ENCODE measurements around the gene PIGU.
A peak's percentile ranks its signal among the peaks of the same experiment; 100 is the strongest.

PIGU gene

DNA sequence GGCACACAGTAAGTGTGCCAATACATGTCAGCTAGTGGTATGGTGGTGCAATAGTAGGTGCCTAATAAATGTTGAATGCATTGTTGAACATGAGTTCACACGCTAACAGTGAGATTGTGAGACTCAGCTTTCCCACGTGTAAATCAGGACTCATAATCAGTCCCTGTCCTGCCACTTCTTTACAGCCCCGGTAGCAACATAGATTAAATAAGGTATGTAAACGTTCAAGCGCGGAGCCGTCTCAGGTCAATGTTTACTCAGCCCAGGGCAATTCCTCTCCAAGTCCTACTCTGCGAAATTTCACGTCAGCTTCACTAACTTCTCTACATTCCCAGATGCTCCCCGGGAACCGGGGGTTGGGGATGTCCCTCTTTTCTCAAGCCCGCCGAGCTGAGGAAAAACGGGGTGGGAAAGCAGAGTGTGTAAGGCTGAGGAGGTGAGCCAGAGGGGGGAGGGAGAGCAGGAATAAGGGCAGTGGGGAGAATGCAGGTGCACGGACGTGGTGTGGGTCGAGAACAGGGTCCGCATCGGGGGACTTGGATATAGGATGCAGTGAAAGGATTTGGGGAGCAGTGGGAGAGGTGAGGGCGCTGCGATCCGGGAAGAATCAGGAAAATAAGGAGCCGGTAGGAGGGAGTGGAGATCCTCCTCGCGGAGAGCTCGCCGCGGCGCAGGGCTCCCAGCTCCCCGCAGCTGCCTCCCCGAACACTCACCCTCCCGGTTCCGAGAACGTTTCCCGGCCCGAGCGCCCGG, 26.7 kb upstream of the PIGU start:
- TF ChIP-seq, protein P1, sequence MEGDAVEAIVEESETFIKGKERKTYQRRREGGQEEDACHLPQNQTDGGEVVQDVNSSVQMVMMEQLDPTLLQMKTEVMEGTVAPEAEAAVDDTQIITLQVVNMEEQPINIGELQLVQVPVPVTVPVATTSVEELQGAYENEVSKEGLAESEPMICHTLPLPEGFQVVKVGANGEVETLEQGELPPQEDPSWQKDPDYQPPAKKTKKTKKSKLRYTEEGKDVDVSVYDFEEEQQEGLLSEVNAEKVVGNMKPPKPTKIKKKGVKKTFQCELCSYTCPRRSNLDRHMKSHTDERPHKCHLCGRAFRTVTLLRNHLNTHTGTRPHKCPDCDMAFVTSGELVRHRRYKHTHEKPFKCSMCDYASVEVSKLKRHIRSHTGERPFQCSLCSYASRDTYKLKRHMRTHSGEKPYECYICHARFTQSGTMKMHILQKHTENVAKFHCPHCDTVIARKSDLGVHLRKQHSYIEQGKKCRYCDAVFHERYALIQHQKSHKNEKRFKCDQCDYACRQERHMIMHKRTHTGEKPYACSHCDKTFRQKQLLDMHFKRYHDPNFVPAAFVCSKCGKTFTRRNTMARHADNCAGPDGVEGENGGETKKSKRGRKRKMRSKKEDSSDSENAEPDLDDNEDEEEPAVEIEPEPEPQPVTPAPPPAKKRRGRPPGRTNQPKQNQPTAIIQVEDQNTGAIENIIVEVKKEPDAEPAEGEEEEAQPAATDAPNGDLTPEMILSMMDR (conservative IDR thresholded peaks at IDR 0.05; ENCODE audit: low read depth) = no peak
- no peak for DNase-seq (ENCODE audit: low spot score)
- peak overlapping the region; percentile 89 for H3K27ac ChIP-seq
- POLR2A ChIA-PET (ENCODE audit: low non-redundant PET) = no interaction called here
- CTCF ChIA-PET = interaction anchor here (0.6 to 2.2 kb wide), 5 partner anchors 23 to 586 kb away, joined by 3 to 8 read pairs (median 3); no protein-coding TSS in a partner anchor

DNA sequence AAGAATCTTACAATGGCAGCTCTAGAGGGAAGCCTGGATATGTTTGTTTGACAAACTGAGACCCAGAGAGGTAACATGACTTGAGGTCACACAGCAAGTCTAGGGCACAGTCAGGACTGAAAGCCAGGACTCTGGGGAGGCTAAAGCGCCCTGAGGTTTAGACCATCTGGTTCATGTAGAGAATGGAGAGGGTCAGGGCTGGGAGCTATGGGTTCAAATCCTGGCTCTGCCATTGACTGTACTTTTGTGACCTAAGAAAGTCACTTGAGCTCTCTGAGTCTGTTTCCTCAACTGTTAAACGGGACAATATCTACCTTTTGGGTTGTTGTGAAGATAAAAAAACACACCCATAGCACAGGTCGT, 26.1 kb upstream of the PIGU start:
- ChIA-PET POLR2A (ENCODE audit: low non-redundant PET) (no interaction called here), CTCF (interaction anchor here (0.6 to 2.2 kb wide), 3 partner anchors 143 to 586 kb away, joined by 3 to 8 read pairs (median 5); no protein-coding TSS in a partner anchor)
- DNase-seq (ENCODE audit: low spot score) = no peak
- TF ChIP-seq, protein P1 (conservative IDR thresholded peaks at IDR 0.05; ENCODE audit: low read depth) = no peak
- H3K27ac ChIP-seq = no peak overlapping the region

DNA sequence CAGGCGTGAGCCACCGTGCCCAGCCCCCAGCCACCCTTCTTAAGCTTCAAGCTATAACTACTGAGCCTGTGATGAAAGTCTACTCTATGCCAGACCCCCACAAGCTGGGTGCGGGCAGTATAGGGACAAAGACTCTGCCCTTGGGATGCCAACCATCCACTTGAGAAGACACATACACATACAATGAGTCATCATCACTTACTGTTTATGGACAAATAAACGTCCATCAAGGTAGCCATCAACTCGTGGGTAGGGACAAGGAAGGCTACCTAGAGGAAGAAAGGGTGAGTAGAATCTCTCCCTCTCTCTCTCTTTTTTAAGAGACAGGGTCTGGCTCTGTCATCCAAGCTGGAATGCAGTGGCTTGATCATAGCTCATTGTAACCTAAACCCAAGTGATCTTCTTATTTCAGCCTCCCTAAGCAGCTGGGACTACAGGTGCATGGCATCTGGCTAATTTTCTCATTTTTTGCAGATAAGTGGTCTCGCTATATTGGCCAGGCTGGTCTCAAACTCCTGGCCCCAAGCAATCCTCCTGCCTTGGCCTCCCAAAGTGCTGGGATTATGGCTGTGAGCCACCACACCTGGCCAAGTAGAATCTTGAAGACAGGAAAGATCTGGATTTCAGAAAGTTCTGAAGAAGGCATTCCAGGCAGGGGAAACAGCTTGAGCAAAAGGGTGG, 24.7 kb upstream of the PIGU start:
- POLR2A ChIA-PET (ENCODE audit: low non-redundant PET) = no interaction called here
- CTCF ChIA-PET = interaction anchor here (0.6 to 2.2 kb wide), 2 partner anchors 389 to 561 kb away, joined by 3 to 8 read pairs; no protein-coding TSS in a partner anchor
- no peak overlapping the region for H3K27ac ChIP-seq
- no peak for DNase-seq (ENCODE audit: low spot score)
- TF ChIP-seq, protein P1 (conservative IDR thresholded peaks at IDR 0.05; ENCODE audit: low read depth) = no peak

DNA sequence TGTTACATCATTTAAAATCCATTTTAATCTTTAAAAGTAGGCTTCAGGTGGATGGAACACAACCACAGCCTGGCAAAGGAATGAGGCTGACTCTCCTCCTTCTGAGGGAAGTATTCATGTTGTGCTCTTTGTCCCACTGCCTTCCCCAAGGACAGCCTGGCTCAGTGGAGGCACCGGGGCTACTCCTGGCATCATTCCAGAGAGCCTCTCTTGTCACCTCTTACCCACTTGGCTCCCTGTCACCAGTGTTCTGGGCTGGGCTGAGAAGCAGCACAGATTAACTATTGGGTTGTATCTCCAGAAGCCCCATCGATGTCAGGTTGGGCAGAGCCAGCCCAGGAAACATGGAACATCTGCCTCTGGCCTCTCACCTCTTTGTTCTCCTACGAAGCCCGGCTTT, 16.5 kb upstream of the PIGU start:
- ChIA-PET POLR2A (ENCODE audit: low non-redundant PET) (no interaction called here), CTCF (interaction anchor here (0.6 to 0.7 kb wide), 2 partner anchors 155 to 434 kb away, joined by 3 read pairs; no protein-coding TSS in a partner anchor)
- TF ChIP-seq, protein P1 (conservative IDR thresholded peaks at IDR 0.05; ENCODE audit: low read depth) = no peak

DNA sequence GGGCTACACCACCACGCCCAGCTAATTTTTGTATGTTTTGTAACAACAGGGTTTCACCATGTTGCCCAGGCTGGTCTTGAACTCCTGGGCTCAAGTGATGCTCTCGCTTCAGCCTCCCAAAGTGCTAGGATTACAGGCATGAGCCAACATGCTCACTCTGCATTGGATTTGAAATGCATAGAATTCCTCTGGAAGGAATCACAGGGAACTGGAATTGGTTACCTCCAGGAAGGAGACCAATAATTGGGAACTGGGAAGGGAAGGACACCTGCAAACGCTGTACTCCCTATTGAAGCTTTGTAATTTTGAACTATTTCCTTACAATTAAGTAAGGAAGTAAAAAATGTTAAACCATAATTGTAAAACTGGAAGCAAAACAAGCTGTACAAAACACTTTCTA, 14.9 kb upstream of the PIGU start:
- ChIA-PET POLR2A (ENCODE audit: low non-redundant PET) (no interaction called here), CTCF (interaction anchor here (1.0 kb wide), 1 partner anchor 19 kb away, joined by 3 read pairs; no protein-coding TSS in a partner anchor)
- DNase-seq (ENCODE audit: low spot score) = peak; percentile 58
- TF ChIP-seq, protein P1 (conservative IDR thresholded peaks at IDR 0.05; ENCODE audit: low read depth) = no peak
- H3K27ac ChIP-seq = no peak overlapping the region

More for the DNA sequence above, 16.5 kb upstream of the PIGU start:
- DNase-seq (ENCODE audit: low spot score) = no peak
- H3K27ac ChIP-seq = no peak overlapping the region

DNA sequence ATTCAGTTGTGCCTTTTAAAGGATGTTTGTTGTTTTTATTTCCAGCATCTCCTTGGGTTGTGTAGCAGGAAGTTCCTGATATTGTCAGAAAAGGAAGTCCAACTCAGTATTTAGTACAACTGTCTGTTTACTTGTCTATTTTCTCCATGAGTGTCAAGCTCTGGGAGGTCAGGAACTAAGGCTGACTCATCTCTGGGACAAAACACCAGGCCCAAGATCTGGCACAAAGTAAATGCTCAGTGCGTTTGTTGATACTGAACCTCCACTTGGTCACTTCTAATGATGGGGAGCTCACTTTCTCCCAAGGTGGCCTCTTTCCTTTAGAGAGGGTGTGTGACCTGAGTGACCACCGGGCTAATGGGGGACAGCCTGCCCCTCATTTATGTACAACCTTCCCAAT, 12.6 kb upstream of the PIGU start:
- POLR2A ChIA-PET (ENCODE audit: low non-redundant PET) = interaction anchor here (0.6 kb wide), 1 partner anchor 153 kb away, joined by 4 read pairs; no protein-coding TSS in a partner anchor
- H3K27ac ChIP-seq = no peak overlapping the region
- TF ChIP-seq, protein P1 (conservative IDR thresholded peaks at IDR 0.05; ENCODE audit: low read depth) = no peak
- CTCF ChIA-PET = interaction anchor here (0.9 kb wide), 1 partner anchor 25 kb away, joined by 3 read pairs; no protein-coding TSS in a partner anchor
- no peak for DNase-seq (ENCODE audit: low spot score)

Measured in RWPE1 (cell line).